ENCODE measurements around the gene SUN2. TPM values are rescaled to one million over a fixed set of nuclear protein-coding genes. Genes with fewer than 3 reads are reported as not detected.
A peak's percentile ranks its signal among the peaks of the same experiment; 100 is the strongest.

The SUN2 gene
- total and polyA plus RNA-seq, 2 of the 13 experiments (the other 11 are each of a cell fraction or from before 2014, with no cell fraction given), result 45.6 to 56.6 TPM

GRCh38 chr22:38705235-38706100 is 50.3 kb downstream of the SUN2 start, which contains the start of gene GTPBP1 (continued):
- TF ChIP-seq, protein P1, sequence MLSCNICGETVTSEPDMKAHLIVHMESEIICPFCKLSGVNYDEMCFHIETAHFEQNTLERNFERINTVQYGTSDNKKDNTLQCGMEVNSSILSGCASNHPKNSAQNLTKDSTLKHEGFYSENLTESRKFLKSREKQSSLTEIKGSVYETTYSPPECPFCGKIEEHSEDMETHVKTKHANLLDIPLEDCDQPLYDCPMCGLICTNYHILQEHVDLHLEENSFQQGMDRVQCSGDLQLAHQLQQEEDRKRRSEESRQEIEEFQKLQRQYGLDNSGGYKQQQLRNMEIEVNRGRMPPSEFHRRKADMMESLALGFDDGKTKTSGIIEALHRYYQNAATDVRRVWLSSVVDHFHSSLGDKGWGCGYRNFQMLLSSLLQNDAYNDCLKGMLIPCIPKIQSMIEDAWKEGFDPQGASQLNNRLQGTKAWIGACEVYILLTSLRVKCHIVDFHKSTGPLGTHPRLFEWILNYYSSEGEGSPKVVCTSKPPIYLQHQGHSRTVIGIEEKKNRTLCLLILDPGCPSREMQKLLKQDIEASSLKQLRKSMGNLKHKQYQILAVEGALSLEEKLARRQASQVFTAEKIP (CRISPR knock-in tag; IDR thresholded peaks at IDR 0.05; ENCODE audit: borderline replicate concordance), result no peak
- TF ChIP-seq ZNF768 (CRISPR knock-in tag; IDR thresholded peaks at IDR 0.05) (no peak), PCBP2 (optimal IDR thresholded peaks at IDR 0.05; ENCODE audit: low read depth, low read length, poor library complexity, severe bottlenecking) (no peak), TEAD3 (CRISPR knock-in tag; optimal IDR thresholded peaks at IDR 0.05; ENCODE audit: borderline replicate concordance) (peak; percentile 65), YEATS2 (CRISPR knock-in tag; IDR thresholded peaks at IDR 0.05; ENCODE audit: borderline replicate concordance) (no peak), RNF219 (CRISPR knock-in tag; IDR thresholded peaks at IDR 0.05) (no peak; the same call in 1 of the 2 replicates), EZH2 (conservative IDR thresholded peaks at IDR 0.05; ENCODE audit: low read depth, low read length) (no peak), ZNF577 (CRISPR knock-in tag; IDR thresholded peaks at IDR 0.05; ENCODE audit: borderline replicate concordance, low read depth) (no peak), ZBTB43 (CRISPR knock-in tag; conservative IDR thresholded peaks at IDR 0.05) (no peak), ZNF746 (CRISPR knock-in tag; IDR thresholded peaks at IDR 0.05) (no peak), AHDC1 (CRISPR knock-in tag; IDR thresholded peaks at IDR 0.05; ENCODE audit: borderline replicate concordance) (no peak), HOXA3 (CRISPR knock-in tag; IDR thresholded peaks at IDR 0.05) (peak; percentile 1; the same call in 1 of the 2 replicates), GATAD2A (CRISPR knock-in tag; IDR thresholded peaks at IDR 0.05) (peak; percentile 36), AHR (CRISPR knock-in tag; IDR thresholded peaks at IDR 0.05) (no peak), HDAC6 (IDR thresholded peaks at IDR 0.05; ENCODE audit: low read depth, low read length) (no peak), MED13 (CRISPR knock-in tag; IDR thresholded peaks at IDR 0.05) (no peak), ZNF367 (CRISPR knock-in tag; IDR thresholded peaks at IDR 0.05; ENCODE audit: borderline replicate concordance) (no peak)
- TF ChIP-seq, protein P2, sequence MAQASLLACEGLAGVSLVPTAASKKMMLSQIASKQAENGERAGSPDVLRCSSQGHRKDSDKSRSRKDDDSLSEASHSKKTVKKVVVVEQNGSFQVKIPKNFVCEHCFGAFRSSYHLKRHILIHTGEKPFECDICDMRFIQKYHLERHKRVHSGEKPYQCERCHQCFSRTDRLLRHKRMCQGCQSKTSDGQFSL (CRISPR knock-in tag; IDR thresholded peaks at IDR 0.05), result no peak

Data from HepG2 (cell line).